Upper lobe of left lung (tissue), 6 donors: Measurements from ENCODE around the gene TRIM8. TPM values are rescaled to one million over a fixed set of nuclear protein-coding genes. Genes with fewer than 3 reads are reported as not detected.
A peak's percentile ranks its signal among the peaks of the same experiment; 100 is the strongest.

ENCODE experiments used
- ATAC-seq, 2 donors: fragments of 200-7000 bp; cut with Tn5 transposase; one replicate each; pipeline ENCODE4 v1.9.1; 2022; ENCODE audit warnings: mild to moderate bottlenecking in 2 of 2, moderate library complexity in 2 of 2; ENCODE audit not compliant: low FRiP score in 2 of 2
- DNase-seq, 2 donors: peaks; one replicate each; pipeline ENCODE4 v3.0.0-alpha.2; 2019 to 2020
- H3K27ac ChIP-seq, 4 donors: fragments of 200-600 bp; sonication (generic); one replicate each; pipeline ENCODE4 v1.5.1; 2016 to 2019
- H3K27me3 ChIP-seq, 4 donors: fragments of 200-600 bp; sonication (generic); one replicate each; pipeline ENCODE4 v1.5.1; 2017 to 2019
- H3K36me3 ChIP-seq, 4 donors: fragments of 200-600 bp; sonication (generic); one replicate each; pipeline ENCODE4 v1.5.1; 2016 to 2019
- H3K4me1 ChIP-seq, 4 donors: fragments of 200-600 bp; sonication (generic); one replicate each; pipeline ENCODE4 v1.5.1; 2018 to 2019
- H3K4me3 ChIP-seq, 4 donors: fragments of 200-600 bp; sonication (generic); one replicate each; pipeline ENCODE4 v1.5.1; 2017 to 2019; ENCODE audit warnings: mild to moderate bottlenecking in 2 of 4, moderate library complexity in 1 of 4
- H3K9me3 ChIP-seq, 4 donors: fragments of 200-600 bp; sonication (generic); one replicate each; pipeline ENCODE4 v1.5.1; 2018 to 2019
- EP300 ChIP-seq, 4 donors: sonication (generic); formaldehyde crosslinking; IDR thresholded peaks; one replicate each; pipeline ENCODE4 v1.5.1; 2017; ENCODE audit warnings: antibody characterized with exemption in 4 of 4, control low read depth in 2 of 4
- POLR2A ChIP-seq, 4 donors: fragments of 450-650 bp; IDR thresholded peaks; one replicate each; pipeline ENCODE4 v1.5.1; 2016 to 2017; ENCODE audit warnings: antibody characterized with exemption in 4 of 4, mild to moderate bottlenecking in 2 of 4
- POLR2AphosphoS5 ChIP-seq, 2 donors: sonication (generic); formaldehyde crosslinking; IDR thresholded peaks; one replicate each; pipeline ENCODE4 v1.5.1; 2017; ENCODE audit warnings: antibody characterized with exemption in 2 of 2
- WGBS, 2 donors: methylation state at CpG; one replicate each; pipeline ENCODE4 v1.1.5; 2017 to 2018; 5-methylcytosine and 5-hydroxymethylcytosine counted together
- total RNA-seq, 6 donors: library from RNA; depleted of rRNA in 4 of 6; stranded (reverse); fragments of >200 nt in 4 of 6; gene quantifications; one replicate each; pipeline versions ENCODE4 v1.1.0 to v1.2.1, GENCODE V29; 2016 to 2021
- TF ChIP-seq, protein P1 (sequence below), 6 experiments: fragments of 450-650 bp in 4 of 6; fragments of 200-600 bp in 2 of 6; sonication (generic) in 2 of 6; IDR thresholded peaks; one replicate each; pipeline ENCODE4 v1.5.1; 2016 to 2019; ENCODE audit warnings: antibody characterized with exemption in 6 of 6
- donor health status: DM: no; HTN: no; CAD: no; lungs with moderate emphysema.
- donor health status: DM: no; HTN: yes; CAD: no; lungs with severe emphysema.

Gene TRIM8
- total RNA-seq, result 100 to 1,000 TPM; 162 to 279 (median 177) TPM

GRCh38 chr10:102644066-102644645, at the start of gene TRIM8:
TRIM8 (plus strand) TSS chr10:102644479; CDS start chr10:102644618, 139 bp downstream.
- 0% methylated on average over 13 to 16 of the region's 80 CpGs for WGBS, 2 donors
- H3K9me3 ChIP-seq, result no peaks in the 10 kb centered on the region
- DNase-seq, result peak in 1 of 2 donors; percentile 94
- peaks cover 27 to 33% (median 27%) of the 10 kb centered on the region in 4 donors for H3K4me1 ChIP-seq
- peak within 1 kb of the TSS; percentile 97 to 100 (median 99) for H3K27ac ChIP-seq
- ATAC-seq, result no peak
- TF ChIP-seq EP300 (IDR thresholded peaks at IDR 0.05) (no peak), POLR2AphosphoS5 (IDR thresholded peaks at IDR 0.05) (peak; percentile 41 to 53), POLR2A (IDR thresholded peaks at IDR 0.05) (peak in 1 of 4 donors; percentile 13)
- TF ChIP-seq, protein P1, sequence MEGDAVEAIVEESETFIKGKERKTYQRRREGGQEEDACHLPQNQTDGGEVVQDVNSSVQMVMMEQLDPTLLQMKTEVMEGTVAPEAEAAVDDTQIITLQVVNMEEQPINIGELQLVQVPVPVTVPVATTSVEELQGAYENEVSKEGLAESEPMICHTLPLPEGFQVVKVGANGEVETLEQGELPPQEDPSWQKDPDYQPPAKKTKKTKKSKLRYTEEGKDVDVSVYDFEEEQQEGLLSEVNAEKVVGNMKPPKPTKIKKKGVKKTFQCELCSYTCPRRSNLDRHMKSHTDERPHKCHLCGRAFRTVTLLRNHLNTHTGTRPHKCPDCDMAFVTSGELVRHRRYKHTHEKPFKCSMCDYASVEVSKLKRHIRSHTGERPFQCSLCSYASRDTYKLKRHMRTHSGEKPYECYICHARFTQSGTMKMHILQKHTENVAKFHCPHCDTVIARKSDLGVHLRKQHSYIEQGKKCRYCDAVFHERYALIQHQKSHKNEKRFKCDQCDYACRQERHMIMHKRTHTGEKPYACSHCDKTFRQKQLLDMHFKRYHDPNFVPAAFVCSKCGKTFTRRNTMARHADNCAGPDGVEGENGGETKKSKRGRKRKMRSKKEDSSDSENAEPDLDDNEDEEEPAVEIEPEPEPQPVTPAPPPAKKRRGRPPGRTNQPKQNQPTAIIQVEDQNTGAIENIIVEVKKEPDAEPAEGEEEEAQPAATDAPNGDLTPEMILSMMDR (IDR thresholded peaks at IDR 0.05), result peak in 2 of 6 experiments; percentile 22 to 35
- peaks cover 0 to 4% (median 0%) of the 10 kb centered on the region in 4 donors for H3K36me3 ChIP-seq
- H3K27me3 ChIP-seq, result no peaks in the 10 kb centered on the region
- peak within 1 kb of the TSS; percentile 71 to 97 (median 84) for H3K4me3 ChIP-seq

GRCh38 chr10:102595293-102595692, 49.0 kb upstream of the TRIM8 start:
- Histone ChIP-seq H3K27ac (peak overlapping the region in 2 of 4 donors; percentile 36 to 82), H3K36me3 (peaks cover 0 to 27% (median 15%) of the 10 kb centered on the region in 4 donors), H3K9me3 (no peaks in the 10 kb centered on the region), H3K4me3 (no peak overlapping the region), H3K4me1 (peaks cover 36 to 49% (median 42%) of the 10 kb centered on the region in 4 donors), H3K27me3 (no peaks in the 10 kb centered on the region)
- ATAC-seq, result no peak
- WGBS, 2 donors, result 38 to 44% methylated on average over 2 of the region's 2 CpGs
- TF ChIP-seq POLR2A (IDR thresholded peaks at IDR 0.05), result no peak
- DNase-seq, result no peak

- peak overlapping the region in 3 of 4 donors; percentile 36 to 82 (median 44) for H3K27ac ChIP-seq
- no peak for ATAC-seq
Observed at GRCh38 chr10:102595897-102596296, 48.4 kb upstream of the TRIM8 start.

GRCh38 chr10:102596506-102596971, 47.7 kb upstream of the TRIM8 start:
- Histone ChIP-seq H3K27me3 (no peaks in the 10 kb centered on the region), H3K9me3 (no peaks in the 10 kb centered on the region), H3K27ac (peak overlapping the region; percentile 36 to 82 (median 47)), H3K4me1 (peaks cover 48 to 60% (median 53%) of the 10 kb centered on the region in 4 donors), H3K36me3 (peaks cover 0 to 27% (median 15%) of the 10 kb centered on the region in 4 donors), H3K4me3 (no peak overlapping the region)
- DNase-seq, result peak in 1 of 2 donors; percentile 56
- peak; percentile 49 to 67 for ATAC-seq
- WGBS, 2 donors, result 0 to 54% methylated on average over 1 to 3 of the region's 3 CpGs
- TF ChIP-seq, protein P1 (IDR thresholded peaks at IDR 0.05), result peak; percentile 60 to 77 (median 71)
- TF ChIP-seq POLR2AphosphoS5 (IDR thresholded peaks at IDR 0.05), result no peak

More at GRCh38 chr10:102595897-102596296, 48.4 kb upstream of the TRIM8 start:
- 59 to 78% methylated on average over 3 to 4 of the region's 4 CpGs for WGBS, 2 donors
- no peaks in the 10 kb centered on the region for H3K27me3 ChIP-seq
- H3K9me3 ChIP-seq, result no peaks in the 10 kb centered on the region
- peaks cover 0 to 27% (median 15%) of the 10 kb centered on the region in 4 donors for H3K36me3 ChIP-seq
- TF ChIP-seq, protein P1 (IDR thresholded peaks at IDR 0.05), result no peak
- TF ChIP-seq EP300 (IDR thresholded peaks at IDR 0.05) (no peak), POLR2AphosphoS5 (IDR thresholded peaks at IDR 0.05) (no peak)
- no peak for DNase-seq
- H3K4me1 ChIP-seq, result peaks cover 42 to 54% (median 47%) of the 10 kb centered on the region in 4 donors
- H3K4me3 ChIP-seq, result no peak overlapping the region

GRCh38 chr10:102597131-102597991, 46.9 kb upstream of the TRIM8 start:
- H3K36me3 ChIP-seq, result peaks cover 0 to 27% (median 15%) of the 10 kb centered on the region in 4 donors
- peaks cover 53 to 63% (median 55%) of the 10 kb centered on the region in 4 donors for H3K4me1 ChIP-seq
- H3K9me3 ChIP-seq, result no peaks in the 10 kb centered on the region
- no peaks in the 10 kb centered on the region for H3K27me3 ChIP-seq
- no peak for DNase-seq
- WGBS, 2 donors, result 46 to 53% methylated on average over 8 to 16 of the region's 16 CpGs
- H3K4me3 ChIP-seq, result no peak overlapping the region
- peak overlapping the region; percentile 46 to 82 (median 60) for H3K27ac ChIP-seq
- ATAC-seq, result peak in 1 of 2 donors; percentile 17
- TF ChIP-seq EP300 (IDR thresholded peaks at IDR 0.05) (no peak), POLR2AphosphoS5 (IDR thresholded peaks at IDR 0.05) (no peak), POLR2A (IDR thresholded peaks at IDR 0.05) (no peak)
